Measurements from ENCODE around the gene IRF2BP1. TPM values are rescaled to one million over a fixed set of nuclear protein-coding genes. Genes with fewer than 3 reads are reported as not detected.

IRF2BP1 gene
- total and polyA plus RNA-seq, 2 of the 13 experiments (the other 11 are each of a cell fraction or from before 2014, with no cell fraction given), result 4.3 to 14.3 TPM

DNA sequence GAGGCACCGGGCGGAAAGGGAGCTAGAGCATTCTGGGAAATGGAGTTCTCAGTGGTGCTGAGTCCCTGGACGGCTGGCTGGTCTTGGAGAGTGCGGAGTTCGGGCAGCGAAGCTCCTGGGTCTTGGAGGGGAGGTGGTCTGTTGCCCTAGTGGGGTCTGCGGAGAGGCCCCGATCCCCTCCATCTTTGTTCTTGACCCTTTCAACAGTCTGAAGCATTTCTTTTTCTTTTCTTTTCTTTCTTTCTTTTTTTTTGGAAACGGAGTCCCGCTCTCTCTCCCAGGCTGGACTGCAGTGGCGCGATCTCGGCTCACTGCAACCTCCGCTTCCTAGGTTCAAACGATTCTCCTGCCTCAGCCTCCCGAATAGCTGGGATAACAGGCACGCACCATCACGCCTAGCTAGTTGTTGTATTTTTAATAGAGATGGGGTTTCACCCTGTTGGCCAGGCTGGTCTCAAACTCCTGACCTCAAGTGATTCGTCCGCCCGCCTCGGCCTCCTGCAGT is 22.6 kb downstream of the IRF2BP1 start (continued):
- TF ChIP-seq, protein P1, sequence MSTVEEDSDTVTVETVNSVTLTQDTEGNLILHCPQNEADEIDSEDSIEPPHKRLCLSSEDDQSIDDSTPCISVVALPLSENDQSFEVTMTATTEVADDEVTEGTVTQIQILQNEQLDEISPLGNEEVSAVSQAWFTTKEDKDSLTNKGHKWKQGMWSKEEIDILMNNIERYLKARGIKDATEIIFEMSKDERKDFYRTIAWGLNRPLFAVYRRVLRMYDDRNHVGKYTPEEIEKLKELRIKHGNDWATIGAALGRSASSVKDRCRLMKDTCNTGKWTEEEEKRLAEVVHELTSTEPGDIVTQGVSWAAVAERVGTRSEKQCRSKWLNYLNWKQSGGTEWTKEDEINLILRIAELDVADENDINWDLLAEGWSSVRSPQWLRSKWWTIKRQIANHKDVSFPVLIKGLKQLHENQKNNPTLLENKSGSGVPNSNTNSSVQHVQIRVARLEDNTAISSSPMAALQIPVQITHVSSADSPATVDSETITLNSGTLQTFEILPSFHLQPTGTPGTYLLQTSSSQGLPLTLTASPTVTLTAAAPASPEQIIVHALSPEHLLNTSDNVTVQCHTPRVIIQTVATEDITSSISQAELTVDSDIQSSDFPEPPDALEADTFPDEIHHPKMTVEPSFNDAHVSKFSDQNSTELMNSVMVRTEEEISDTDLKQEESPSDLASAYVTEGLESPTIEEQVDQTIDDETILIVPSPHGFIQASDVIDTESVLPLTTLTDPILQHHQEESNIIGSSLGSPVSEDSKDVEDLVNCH (CRISPR knock-in tag; IDR thresholded peaks at IDR 0.05), result no peak
- no peak for TF ChIP-seq TAF1 (CRISPR knock-in tag; IDR thresholded peaks at IDR 0.05)
- no peak for TF ChIP-seq ZEB1 (IDR thresholded peaks at IDR 0.05; ENCODE audit: insufficient replicate concordance, low read depth)
- TF ChIP-seq, protein P2, sequence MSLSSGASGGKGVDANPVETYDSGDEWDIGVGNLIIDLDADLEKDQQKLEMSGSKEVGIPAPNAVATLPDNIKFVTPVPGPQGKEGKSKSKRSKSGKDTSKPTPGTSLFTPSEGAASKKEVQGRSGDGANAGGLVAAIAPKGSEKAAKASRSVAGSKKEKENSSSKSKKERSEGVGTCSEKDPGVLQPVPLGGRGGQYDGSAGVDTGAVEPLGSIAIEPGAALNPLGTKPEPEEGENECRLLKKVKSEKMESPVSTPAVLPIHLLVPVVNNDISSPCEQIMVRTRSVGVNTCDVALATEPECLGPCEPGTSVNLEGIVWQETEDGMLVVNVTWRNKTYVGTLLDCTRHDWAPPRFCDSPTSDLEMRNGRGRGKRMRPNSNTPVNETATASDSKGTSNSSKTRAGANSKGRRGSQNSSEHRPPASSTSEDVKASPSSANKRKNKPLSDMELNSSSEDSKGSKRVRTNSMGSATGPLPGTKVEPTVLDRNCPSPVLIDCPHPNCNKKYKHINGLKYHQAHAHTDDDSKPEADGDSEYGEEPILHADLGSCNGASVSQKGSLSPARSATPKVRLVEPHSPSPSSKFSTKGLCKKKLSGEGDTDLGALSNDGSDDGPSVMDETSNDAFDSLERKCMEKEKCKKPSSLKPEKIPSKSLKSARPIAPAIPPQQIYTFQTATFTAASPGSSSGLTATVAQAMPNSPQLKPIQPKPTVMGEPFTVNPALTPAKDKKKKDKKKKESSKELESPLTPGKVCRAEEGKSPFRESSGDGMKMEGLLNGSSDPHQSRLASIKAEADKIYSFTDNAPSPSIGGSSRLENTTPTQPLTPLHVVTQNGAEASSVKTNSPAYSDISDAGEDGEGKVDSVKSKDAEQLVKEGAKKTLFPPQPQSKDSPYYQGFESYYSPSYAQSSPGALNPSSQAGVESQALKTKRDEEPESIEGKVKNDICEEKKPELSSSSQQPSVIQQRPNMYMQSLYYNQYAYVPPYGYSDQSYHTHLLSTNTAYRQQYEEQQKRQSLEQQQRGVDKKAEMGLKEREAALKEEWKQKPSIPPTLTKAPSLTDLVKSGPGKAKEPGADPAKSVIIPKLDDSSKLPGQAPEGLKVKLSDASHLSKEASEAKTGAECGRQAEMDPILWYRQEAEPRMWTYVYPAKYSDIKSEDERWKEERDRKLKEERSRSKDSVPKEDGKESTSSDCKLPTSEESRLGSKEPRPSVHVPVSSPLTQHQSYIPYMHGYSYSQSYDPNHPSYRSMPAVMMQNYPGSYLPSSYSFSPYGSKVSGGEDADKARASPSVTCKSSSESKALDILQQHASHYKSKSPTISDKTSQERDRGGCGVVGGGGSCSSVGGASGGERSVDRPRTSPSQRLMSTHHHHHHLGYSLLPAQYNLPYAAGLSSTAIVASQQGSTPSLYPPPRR (CRISPR knock-in tag; IDR thresholded peaks at IDR 0.05; ENCODE audit: borderline replicate concordance), result no peak
- TF ChIP-seq, protein P3, sequence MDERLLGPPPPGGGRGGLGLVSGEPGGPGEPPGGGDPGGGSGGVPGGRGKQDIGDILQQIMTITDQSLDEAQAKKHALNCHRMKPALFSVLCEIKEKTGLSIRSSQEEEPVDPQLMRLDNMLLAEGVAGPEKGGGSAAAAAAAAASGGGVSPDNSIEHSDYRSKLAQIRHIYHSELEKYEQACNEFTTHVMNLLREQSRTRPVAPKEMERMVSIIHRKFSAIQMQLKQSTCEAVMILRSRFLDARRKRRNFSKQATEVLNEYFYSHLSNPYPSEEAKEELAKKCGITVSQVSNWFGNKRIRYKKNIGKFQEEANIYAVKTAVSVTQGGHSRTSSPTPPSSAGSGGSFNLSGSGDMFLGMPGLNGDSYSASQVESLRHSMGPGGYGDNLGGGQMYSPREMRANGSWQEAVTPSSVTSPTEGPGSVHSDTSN (CRISPR knock-in tag; IDR thresholded peaks at IDR 0.05), result no peak
- TF ChIP-seq, protein P4, sequence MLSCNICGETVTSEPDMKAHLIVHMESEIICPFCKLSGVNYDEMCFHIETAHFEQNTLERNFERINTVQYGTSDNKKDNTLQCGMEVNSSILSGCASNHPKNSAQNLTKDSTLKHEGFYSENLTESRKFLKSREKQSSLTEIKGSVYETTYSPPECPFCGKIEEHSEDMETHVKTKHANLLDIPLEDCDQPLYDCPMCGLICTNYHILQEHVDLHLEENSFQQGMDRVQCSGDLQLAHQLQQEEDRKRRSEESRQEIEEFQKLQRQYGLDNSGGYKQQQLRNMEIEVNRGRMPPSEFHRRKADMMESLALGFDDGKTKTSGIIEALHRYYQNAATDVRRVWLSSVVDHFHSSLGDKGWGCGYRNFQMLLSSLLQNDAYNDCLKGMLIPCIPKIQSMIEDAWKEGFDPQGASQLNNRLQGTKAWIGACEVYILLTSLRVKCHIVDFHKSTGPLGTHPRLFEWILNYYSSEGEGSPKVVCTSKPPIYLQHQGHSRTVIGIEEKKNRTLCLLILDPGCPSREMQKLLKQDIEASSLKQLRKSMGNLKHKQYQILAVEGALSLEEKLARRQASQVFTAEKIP (CRISPR knock-in tag; IDR thresholded peaks at IDR 0.05; ENCODE audit: borderline replicate concordance), result no peak
- no peak for TF ChIP-seq ZNF556 (CRISPR knock-in tag; IDR thresholded peaks at IDR 0.05; ENCODE audit: borderline replicate concordance)
- TF ChIP-seq ZNF674 (CRISPR knock-in tag; IDR thresholded peaks at IDR 0.05; ENCODE audit: low read depth), result 0 out of 2 replicates have a peak, but pooled peaks have one; percentile 67
- TF ChIP-seq, protein P5, sequence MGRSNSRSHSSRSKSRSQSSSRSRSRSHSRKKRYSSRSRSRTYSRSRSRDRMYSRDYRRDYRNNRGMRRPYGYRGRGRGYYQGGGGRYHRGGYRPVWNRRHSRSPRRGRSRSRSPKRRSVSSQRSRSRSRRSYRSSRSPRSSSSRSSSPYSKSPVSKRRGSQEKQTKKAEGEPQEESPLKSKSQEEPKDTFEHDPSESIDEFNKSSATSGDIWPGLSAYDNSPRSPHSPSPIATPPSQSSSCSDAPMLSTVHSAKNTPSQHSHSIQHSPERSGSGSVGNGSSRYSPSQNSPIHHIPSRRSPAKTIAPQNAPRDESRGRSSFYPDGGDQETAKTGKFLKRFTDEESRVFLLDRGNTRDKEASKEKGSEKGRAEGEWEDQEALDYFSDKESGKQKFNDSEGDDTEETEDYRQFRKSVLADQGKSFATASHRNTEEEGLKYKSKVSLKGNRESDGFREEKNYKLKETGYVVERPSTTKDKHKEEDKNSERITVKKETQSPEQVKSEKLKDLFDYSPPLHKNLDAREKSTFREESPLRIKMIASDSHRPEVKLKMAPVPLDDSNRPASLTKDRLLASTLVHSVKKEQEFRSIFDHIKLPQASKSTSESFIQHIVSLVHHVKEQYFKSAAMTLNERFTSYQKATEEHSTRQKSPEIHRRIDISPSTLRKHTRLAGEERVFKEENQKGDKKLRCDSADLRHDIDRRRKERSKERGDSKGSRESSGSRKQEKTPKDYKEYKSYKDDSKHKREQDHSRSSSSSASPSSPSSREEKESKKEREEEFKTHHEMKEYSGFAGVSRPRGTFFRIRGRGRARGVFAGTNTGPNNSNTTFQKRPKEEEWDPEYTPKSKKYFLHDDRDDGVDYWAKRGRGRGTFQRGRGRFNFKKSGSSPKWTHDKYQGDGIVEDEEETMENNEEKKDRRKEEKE (IDR thresholded peaks at IDR 0.05), result no peak
- TF ChIP-seq, protein P6, sequence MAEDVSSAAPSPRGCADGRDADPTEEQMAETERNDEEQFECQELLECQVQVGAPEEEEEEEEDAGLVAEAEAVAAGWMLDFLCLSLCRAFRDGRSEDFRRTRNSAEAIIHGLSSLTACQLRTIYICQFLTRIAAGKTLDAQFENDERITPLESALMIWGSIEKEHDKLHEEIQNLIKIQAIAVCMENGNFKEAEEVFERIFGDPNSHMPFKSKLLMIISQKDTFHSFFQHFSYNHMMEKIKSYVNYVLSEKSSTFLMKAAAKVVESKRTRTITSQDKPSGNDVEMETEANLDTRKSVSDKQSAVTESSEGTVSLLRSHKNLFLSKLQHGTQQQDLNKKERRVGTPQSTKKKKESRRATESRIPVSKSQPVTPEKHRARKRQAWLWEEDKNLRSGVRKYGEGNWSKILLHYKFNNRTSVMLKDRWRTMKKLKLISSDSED (CRISPR knock-in tag; IDR thresholded peaks at IDR 0.05), result no peak
- TF ChIP-seq NR2F6 (IDR thresholded peaks at IDR 0.05), result no peak
- no peak for TF ChIP-seq NR2F6 (CRISPR knock-in tag; IDR thresholded peaks at IDR 0.05)
- no peak for TF ChIP-seq U2AF1 (optimal IDR thresholded peaks at IDR 0.05; ENCODE audit: low read depth, low read length)
- no peak for TF ChIP-seq ZNF160 (CRISPR knock-in tag; IDR thresholded peaks at IDR 0.05)
- no peak; the same call in 1 of the 2 replicates for TF ChIP-seq STAG1 (CRISPR knock-in tag; IDR thresholded peaks at IDR 0.05)
- no peak for TF ChIP-seq ZNF780A (CRISPR knock-in tag; IDR thresholded peaks at IDR 0.05)

Data from HepG2 (cell line).